Keratinocyte (primary cell): ENCODE results near the gene RHOJ.

Source experiments
- CTCF ChIP-seq, 3 experiments: IDR thresholded peaks in 1 of 3; conservative IDR thresholded peaks in 1 of 3; optimal IDR thresholded peaks in 1 of 3; 2 replicates in 2 of 3; 3 replicates in 1 of 3; pipeline versions ENCODE3 to v1.5.1; 2011; ENCODE audit warnings: low read length in 3 of 3, mild to moderate bottlenecking in 3 of 3, moderate library complexity in 2 of 3, control low read depth in 1 of 3, inconsistent platforms in 1 of 3; ENCODE audit not compliant: insufficient read depth in 2 of 3; ENCODE audit errors: extremely low read depth in 1 of 3
- EZH2 ChIP-seq: IDR thresholded peaks from one replicate; pipeline ENCODE4 v1.6.1; 2012; ENCODE audit warnings: inconsistent platforms, mild to moderate bottlenecking, low read length, moderate library complexity

- TF ChIP-seq CTCF (optimal IDR thresholded peaks at IDR 0.05 in 1 of 3, IDR thresholded peaks at IDR 0.05 in 1 of 3, conservative IDR thresholded peaks at IDR 0.05 in 1 of 3; ENCODE audit: extremely low read depth in 1 of 3, insufficient read depth in 2 of 3, low read length in 3 of 3): no peak
- TF ChIP-seq EZH2: no peak
These were observed 431 bp upstream of the RHOJ start for GRCh38 chr14:63203618-63204406.
